Activated T-helper 1 cell treated with anti-CD3 and anti-CD28 coated beads, Interleukin-2, amount 50 U/mL, for 16 hours (primary cell): ENCODE data around the gene SUN1.
"Not testable (repeated sequence)": the region's sequence is repeated elsewhere in the genome, so short reads cannot be mapped to it uniquely, and the experiment has no call there.

Source experiments
- DNase-seq, 2 donors: peaks; one replicate each; pipeline ENCODE4 v3.0.0-alpha.2; 2020; ENCODE audit warnings: low read depth in 1 of 2, low spot score in 1 of 2

Gene SUN1

DNA sequence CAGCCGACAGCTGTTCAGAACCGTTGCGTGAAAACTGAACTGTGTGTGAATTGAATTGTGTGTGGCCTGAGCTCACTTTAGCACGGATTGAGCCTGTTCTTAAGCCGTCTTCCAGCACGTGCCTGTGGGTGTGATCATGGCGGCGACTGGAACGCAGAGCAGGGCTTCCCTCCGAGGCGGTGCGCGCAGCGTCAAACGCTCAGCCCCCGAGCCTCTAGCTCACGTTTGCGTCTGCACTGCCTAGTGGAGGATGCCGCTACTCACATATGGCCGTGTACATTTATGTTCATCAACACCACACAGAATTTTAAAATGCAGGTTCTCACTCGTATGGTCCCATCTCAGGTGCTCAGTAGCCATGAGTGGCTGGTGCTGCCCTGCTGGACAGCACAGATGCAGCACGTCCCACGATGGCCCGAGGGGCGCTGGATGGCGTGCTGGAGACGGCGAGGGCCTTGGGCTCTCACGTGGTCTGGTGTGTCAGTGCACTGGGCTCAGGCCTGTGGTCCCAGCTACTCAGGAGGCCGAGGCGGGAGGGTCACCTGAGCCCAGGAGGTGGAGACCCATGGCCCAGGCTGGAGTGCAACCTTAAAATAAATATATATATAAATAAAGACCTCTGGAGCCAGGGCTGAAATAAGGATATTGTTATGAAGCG lies 22.0 kb downstream of the SUN1 start:
- no peak for DNase-seq

DNA sequence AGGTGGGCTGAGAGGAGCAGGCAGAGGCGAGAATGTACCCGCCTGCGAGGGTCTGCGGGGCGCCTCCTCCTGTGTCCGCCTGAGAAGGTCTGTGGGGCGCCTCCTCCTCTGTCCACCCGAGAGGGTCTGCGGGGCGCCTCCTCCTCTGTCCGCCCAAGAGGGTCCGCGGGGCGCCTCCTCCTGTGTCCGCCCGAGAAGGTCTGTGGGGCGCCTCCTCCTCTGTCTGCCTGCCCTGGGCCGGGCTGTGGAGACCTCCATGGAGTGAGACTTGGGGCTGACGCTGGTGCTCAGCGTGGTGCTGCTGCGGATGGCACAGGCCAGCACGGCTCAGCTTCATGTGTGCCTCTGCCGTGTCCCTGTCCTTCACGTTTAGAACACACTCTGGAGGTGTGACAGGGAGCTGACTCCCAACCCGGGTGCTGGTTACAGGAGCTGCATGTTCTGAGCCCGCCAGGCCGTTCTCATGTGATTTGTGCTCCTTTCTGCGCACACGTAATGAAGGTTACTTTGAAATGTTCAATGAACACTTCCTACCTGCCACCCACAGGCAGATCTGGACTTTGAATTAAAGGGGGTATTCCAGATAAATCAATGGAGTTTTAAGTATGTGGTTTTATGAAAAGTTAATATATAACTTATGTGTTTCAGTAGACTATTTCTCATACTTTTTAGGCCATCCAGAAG lies 23.6 kb downstream of the SUN1 start:
- no peak for DNase-seq

DNA sequence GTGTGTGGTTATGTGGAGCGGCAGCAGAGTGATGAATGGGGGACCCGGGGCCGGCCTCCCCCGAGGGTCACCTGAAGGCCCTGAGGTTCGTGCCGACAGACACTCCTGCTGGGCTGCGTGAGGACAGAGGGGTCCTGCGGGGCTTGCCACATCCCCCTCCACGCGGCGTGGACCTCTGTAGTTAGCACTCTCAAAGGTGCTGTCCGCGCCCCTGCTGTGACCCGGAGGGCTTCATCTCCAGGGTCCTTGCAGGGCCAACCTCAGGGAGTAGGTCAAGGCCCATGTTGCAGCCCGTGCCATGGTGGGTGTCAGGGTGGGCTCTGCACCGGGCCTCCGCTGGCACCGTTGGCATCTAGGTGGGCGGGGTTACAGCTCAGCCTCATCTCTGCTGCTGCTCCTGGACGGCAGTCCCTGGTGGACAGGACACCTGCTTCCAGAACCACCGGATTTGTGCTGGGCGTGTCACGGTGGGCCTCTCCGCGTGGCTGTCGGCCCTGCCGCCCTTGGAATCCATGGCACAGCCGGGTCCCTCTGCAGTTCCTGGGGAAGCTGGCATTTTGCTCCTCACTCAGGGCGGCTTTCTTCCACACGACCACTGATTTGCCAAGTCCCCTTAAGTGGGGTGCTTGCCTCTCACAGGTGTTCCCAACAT lies 24.3 kb downstream of the SUN1 start:
- no peak for DNase-seq

DNA sequence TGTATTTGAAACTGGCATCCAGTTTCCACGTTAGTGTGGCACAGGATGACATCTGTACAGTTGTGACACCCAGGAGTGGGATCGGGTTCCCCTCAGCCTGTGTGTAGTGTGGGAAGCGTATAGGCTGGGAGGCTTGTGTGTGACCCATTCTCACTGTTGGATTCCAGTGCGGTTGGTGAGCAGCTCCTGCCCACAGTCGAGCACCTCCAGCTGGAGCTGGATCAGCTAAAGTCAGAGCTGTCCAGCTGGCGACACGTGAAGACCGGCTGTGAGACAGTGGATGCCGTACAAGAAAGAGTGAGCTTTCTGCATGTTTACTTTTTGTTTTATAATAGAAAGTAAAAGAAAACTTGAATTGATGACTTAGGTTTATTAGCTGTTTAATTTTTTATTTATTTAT lies 25.4 kb downstream of the SUN1 start:
- no peak for DNase-seq

DNA sequence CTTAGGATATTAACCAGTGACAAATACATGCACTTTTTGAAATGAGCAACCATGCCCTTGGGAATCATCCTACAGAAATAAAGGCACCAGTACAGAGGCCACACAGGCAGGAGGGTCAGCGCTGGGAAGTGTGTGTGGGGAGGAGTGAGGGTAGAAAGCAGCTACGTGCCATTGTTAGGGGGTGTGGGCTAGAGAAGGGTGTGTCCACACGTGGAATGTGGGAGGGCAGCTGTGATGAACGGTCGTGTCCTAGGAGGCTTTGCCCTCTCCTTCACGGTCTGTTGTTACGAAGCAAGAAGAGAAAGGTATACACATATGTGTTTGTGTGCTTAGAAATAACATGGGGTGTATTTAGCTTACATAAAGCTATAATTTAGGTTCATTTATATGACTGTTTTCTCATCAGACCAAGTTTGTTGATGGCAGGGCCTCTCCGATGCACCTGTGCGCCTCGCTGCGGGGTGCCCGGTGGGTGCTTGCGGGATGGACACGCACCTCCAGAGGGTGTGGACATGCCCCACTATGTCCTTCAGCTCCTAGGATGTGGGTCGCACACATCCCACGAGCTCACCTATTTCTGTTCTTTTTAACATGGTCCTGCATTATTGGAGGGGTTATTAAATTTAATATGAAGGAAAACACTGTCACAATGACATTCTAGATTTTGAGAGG lies 27.2 kb downstream of the SUN1 start:
- DNase-seq: no peak

DNA sequence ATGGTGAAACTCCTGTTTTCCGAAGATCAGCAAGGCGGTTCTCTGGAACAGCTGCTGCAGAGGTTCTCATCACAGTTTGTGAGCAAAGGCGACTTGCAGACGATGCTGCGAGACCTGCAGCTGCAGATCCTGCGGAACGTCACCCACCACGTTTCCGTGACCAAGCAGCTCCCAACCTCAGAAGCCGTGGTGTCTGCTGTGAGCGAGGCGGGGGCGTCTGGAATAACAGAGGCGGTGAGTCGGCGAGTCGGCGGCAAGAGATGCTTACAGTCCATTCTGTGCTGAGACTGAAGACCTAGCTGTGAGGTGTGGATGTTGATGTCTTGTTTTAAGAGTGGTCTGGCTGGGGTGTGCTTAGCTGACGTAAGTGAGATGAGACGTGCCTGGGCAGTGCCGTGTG lies 27.9 kb downstream of the SUN1 start:
- DNase-seq: no peak

DNA sequence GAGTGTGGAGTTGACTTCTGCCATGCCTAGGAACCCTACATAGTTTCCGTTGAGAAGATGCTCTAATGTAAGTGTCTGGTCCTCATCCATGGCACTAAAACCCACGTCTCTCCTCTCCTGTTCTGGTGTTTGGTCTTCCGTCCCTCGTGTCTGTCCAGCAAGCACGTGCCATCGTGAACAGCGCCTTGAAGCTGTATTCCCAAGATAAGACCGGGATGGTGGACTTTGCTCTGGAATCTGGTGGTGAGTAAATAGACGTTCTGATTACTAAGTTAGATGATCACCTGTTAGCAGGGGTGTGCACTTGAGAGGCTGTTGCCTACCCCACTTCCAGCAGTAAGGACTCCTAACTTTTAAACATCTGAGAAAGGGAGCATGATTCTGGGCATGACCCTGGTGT lies 28.9 kb downstream of the SUN1 start:
- DNase-seq: no peak

DNA sequence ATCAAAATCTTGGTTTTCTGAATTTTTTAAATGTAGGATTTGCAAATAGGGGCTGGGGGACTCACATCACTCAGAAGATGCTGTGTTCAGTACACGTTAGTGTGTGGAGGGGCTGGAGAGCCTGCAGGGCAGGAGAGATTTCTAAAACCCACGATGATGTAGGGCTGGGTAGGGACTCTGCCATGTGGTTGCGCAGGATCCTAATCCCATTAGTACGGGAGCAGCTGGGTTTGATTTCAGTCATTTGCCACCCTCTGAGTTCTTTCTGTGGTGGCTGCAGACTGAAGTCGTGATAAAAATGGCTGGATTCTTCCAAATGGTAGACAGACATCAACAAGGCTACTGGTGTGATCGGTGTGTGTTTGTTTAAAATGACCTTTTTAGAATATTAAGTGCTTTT lies 29.9 kb downstream of the SUN1 start:
- DNase-seq: no peak

DNA sequence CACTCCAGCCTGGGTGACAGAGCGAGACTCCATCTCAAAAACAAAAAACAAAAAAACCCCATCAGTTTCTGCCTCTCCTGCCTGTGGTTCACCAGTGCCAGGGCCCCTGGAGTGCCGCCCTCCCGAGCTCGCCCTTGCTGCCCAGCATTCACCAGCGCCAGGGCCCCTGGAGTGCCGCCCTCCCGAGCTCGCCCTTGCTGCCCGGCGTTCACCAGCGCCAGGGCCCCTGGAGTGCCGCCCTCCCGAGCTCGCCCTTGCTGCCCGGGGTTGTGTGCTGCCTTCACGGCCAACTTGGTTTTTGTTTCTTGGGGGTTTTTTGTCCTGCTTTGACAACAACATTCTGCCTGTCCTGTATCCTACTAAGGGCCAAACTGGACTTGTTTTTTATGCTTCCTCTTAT lies 30.8 kb downstream of the SUN1 start:
- DNase-seq: no peak

DNA sequence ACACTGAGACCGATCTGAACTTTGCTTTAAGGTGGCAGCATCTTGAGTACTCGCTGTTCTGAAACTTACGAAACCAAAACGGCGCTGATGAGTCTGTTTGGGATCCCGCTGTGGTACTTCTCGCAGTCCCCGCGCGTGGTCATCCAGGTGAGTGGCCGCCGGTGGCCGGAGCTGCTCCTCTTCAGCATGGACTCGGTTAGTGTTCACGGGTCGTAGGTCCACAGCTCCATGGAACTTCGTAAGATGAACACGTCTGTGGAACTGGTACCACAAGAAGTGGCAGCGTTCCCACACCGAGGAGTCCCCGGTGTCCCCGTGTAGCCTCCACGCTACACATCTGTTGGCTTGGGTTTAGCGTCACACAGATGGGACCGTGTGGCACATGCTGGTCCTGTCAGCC lies 33.6 kb downstream of the SUN1 start:
- DNase-seq: no peak

DNA sequence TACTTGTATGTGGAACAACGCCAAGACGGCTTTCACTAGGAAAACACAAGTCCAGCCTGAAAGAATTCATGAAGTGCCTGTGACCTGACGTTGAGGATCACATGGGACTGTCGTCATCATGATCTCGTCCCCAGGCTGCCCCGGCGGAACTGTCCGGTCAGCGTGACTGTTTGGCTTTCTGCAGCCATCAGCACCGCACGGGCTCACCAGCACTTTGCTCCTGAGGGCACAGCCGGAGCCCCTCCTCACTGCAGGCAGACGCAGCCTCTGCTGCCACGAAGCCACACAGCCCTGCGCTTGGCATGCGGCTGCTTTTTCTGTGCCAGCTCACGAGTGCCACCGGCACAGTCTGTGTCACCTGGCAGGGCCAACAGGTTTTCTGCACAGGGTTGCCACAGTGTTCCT lies 34.7 kb downstream of the SUN1 start:
- DNase-seq: no peak

DNA sequence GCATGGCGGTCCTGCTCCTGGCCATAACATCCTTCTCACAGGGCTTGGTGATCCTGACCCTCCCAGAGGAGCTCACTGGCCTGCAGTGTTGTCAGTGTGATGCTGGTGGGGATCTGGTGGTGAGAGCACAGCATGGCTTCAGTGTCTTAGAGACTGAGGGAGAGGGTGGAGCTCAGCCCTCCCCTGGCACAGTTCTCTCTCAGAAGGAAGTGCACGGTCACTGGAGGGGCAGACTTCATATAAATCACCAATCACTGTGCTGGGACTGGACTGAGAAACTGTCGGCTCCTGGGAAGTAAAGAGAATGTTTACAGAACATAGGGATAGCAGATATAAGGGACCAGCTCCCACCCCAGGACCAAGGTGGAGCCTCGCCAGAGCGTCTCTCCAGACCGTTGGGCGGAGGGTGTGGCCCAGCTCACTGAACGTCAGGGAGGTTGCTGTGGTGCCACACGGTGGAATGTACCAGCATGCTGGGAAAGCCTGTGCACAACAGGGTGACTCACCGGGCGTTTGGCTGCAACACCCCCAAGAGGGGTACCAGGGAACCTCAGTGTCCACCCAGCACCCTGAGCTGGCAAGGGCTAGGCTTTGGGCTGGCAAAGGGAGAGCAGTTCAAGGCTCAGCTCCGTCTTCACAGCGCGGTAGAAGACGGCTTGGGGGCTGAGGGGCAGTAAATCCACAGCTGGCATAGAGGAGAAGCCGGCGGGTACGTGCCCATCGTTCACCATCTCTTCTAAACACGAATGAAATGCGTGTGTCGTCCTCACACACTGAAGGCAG lies 35.3 kb downstream of the SUN1 start:
- no peak for DNase-seq

DNA sequence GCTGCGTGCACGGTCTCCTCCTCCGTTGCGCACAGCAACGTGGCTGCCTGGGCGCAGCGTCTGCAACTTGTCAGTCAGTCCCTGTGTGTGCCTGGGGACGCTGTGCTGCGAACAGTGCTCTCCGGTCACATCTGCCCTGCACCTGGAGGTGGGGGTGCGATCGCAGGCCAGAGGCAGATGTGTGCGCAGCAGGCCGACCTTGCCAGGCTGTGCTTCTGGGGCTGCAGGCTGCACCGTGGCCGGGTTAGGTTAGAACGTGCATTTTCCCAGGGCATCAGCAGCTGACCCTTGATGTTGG lies 35.9 kb downstream of the SUN1 start:
- DNase-seq: no peak

DNA sequence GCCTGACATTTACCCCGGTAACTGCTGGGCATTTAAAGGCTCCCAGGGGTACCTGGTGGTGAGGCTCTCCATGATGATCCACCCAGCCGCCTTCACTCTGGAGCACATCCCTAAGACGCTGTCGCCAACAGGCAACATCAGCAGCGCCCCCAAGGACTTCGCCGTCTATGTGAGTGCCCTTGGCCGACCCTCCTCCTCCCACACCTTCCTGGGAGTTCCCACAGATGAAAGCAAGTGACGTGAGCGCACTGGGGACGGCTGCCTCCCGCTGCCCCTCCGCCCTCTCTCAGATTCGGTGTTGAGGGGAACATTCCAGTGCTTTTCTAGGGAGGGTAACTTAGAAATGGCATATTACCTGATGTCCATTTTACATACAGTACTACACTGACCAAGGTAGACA lies 37.1 kb downstream of the SUN1 start:
- no peak for DNase-seq

DNA sequence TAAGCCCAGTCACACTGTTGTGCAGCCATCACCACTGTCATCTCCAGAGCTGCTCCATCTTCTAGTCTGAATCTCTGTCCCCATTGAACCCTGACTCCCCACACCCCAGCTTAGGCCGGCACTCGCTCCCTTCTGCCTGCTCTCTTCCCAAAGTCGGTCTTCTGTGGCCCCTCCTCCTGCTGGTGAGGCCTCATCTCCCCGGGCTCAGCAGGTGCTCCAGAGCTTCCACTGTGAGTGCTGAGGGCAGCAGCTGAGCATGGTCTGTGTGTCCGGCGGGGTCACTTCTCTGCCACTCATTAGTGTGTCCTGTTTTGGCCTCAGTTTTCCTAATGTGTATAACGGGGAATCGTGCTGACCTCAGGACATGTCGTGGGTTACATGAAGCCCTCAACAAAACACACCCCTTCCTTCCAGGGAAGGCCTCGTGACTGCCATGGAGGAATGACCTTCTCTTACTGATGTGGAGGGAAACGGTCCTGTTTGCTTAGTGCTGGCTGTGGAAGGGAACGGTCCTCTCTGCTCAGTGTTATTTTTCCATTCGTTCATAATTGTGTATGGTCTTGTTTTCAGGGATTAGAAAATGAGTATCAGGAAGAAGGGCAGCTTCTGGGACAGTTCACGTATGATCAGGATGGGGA lies 39.7 kb downstream of the SUN1 start:
- DNase-seq: no peak

DNA sequence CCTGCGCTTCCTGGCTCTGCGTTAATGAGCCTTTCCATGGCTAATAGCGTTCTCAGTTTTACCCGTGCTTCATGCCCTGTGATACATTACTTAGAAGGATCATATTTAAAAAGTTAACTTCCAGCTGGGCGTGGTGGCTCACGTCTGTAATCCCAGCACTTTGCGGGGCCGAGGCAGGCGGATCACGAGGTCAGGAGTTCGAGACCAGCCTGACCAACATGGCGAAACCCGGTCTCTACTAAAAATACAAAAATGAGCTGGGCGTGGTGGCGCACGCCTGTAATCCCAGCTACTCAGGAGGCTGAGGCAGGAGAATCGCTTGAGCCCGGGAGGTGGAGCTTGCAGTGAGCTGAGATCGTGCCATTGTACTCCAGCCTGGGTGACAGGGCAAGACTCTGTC lies 40.4 kb downstream of the SUN1 start:
- DNase-seq: not testable (repeated sequence)

DNA sequence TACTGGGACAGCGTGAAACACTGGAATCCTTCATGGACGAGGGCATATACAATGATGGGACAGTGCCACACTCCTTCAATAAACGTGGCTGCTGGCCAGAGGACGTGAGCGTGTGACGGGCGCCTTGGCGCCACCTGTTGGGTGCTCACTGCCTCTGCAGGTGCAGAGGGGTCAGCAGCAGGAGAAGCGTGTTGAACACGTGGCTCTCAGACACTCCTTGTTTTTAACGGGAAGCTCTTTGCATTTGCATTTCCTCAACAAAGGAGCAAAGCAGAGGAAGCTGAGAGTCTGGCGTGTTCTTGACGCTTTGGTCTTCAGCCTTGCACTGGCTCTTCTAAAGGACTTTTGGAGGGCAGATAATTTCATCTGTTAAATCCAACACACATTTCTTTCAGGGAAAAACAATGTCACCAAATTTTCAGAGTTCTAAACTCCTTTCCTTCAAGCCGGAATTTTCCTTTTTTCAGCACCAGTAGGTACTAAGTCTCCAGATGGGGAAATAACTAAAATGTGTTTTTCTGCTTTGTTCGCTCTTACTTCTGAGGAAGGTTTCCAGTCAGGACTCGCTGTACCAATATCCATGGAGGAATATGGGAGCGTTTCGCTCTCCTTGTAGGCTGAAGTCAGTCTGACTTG lies 41.2 kb downstream of the SUN1 start:
- DNase-seq: peak; percentile 35 to 61

DNA sequence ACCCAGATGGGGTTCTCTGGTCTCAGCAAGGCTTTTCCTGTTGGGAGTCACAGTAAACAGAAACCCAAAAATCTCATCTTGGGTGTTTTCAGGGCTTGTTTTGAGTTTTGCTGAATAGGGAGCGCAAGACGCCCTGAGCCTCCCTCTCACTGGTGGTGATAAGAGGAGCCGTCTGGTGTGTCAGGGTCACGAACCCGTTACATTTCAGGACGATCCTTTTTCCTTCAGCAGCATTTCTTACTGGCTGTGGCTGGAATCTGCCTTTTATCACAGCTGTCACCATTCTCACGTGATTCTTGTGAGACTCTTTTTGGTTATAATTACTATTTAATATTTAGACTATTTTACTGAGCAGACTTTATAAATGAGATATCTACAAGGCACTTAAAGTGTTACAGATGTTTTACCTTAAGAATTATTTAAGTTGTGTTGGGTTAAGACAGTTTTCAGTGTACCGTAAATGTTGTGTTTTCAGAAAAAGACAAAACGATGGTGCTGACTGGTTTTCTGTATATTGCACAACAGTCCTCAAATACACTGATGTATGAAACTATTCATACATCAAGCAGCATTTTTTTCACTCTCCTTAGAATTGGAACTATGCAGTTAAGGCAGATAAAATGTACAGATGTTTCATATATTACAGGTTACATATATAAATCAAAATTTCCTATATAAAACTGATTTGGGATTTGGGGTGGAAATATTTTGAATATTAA lies 41.9 kb downstream of the SUN1 start:
- no peak for DNase-seq

DNA sequence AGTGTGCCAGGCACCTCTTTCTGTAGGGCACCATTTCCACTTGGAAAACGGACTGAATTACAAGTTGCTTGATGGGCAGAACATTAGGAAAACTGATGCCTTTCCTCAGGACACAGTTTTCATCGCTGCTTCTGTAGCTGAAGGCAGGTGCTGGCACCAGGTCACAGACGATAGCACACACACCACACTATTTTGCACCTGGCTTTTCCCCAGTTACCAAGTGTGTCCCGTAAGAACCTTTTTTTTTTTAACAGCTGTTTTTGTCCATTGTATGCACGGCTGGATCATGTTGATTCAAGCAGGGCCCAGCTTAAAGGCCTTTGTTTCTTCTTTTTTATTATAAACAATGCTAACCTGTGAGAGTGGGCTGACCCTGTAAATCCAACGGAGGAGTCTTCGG lies 42.8 kb downstream of the SUN1 start:
- DNase-seq: no peak

DNA sequence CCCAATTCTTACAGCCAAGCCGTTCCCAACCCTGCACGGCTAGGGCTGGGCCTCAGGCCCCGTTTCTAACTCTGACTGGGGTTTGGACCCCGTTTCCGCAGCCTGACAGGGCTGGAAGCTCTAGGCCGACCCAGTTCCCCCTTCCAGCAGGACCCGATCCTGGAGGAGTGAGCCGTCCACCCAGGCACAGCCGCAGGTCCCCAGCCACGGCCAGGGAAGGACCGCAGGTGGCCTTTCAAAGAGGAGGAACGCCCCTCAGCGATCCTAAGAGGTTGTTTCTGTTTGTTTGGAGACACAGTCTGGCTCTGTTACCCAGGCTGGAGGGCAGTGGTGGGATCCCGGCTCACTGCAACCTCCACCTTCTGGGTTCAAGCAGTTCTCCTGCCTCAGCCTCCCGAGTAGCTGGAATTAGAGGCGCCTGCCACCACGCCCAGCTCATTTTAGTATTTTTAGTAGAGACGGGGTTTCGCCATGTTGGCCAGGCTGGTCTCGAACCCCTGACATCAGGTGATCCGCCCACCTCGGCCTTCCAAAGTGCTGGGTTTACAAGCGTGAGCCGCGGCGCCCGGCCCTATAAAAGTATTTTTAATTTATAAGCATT lies 43.3 kb downstream of the SUN1 start:
- no peak for DNase-seq
